Right renal cortex interstitium (tissue), 3 donors: ENCODE measurements around the gene POLR2E. TPM values are rescaled to one million over a fixed set of nuclear protein-coding genes. Genes with fewer than 3 reads are reported as not detected.

Experiments
- polyA plus RNA-seq, 3 donors: library from polyadenylated mRNA; unstranded; fragments of 120-200 nt; gene quantifications; one replicate each; pipeline ENCODE4 v1.2.1, GENCODE V29; 2013; ENCODE audit not compliant: insufficient read length in 3 of 3

POLR2E gene
- polyA plus RNA-seq, 3 donors: 128 to 161 (median 143) TPM

Other genes starting within 250 kb of the POLR2E start
- gene ELANE, start 243.1 kb downstream of the POLR2E start, polyA plus RNA-seq: under 1 TPM in 2 of 3 donors, not detected in 1; 0.29 to 0.51 TPM
- gene CFD, start 235.7 kb downstream of the POLR2E start, polyA plus RNA-seq: 1 to 10 TPM; 1.4 to 2.0 (median 2.0) TPM
- gene MED16, start 202.2 kb downstream of the POLR2E start, polyA plus RNA-seq: 10 to 100 TPM; 41.8 to 54.4 (median 43.9) TPM
- gene RNU6-9, start 201.9 kb downstream of the POLR2E start, polyA plus RNA-seq: not detected
- 10 to 100 TPM; 32.0 to 37.7 (median 34.1) TPM for gene R3HDM4, start 182.2 kb downstream of the POLR2E start, polyA plus RNA-seq
- under 1 TPM; 0.19 to 0.67 (median 0.43) TPM for gene KISS1R, start 178.0 kb downstream of the POLR2E start, polyA plus RNA-seq
- gene ARID3A, start 169.3 kb downstream of the POLR2E start, polyA plus RNA-seq: 10 to 100 TPM; 16.2 to 18.9 (median 17.1) TPM
- gene WDR18, start 111.0 kb downstream of the POLR2E start, polyA plus RNA-seq: 10 to 100 TPM; 31.1 to 34.6 (median 34.3) TPM
- gene GRIN3B, start 95.0 kb downstream of the POLR2E start, polyA plus RNA-seq: under 1 TPM; 0.37 to 0.38 (median 0.37) TPM
- gene TMEM259, start 74.3 kb downstream of the POLR2E start, polyA plus RNA-seq: 100 to 1,000 TPM in 1 of 3 donors, 10 to 100 TPM in 2; 86.9 to 103 (median 93.5) TPM
- not detected for gene RNU6-2, start 73.9 kb downstream of the POLR2E start, polyA plus RNA-seq
- 100 to 1,000 TPM; 151 to 175 (median 158) TPM for gene CNN2, start 68.8 kb downstream of the POLR2E start, polyA plus RNA-seq
- gene ABCA7, start 55.3 kb downstream of the POLR2E start, polyA plus RNA-seq: 1 to 10 TPM; 6.1 to 6.6 (median 6.5) TPM
- 10 to 100 TPM in 1 of 3 donors, 1 to 10 TPM in 2; 7.2 to 10.6 (median 9.1) TPM for gene ARHGAP45, start 28.2 kb downstream of the POLR2E start, polyA plus RNA-seq
- gene GPX4, start 8.6 kb upstream of the POLR2E start, polyA plus RNA-seq: 100 to 1,000 TPM; 211 to 268 (median 248) TPM
- 10 to 100 TPM; 13.4 to 15.6 (median 14.6) TPM for gene SBNO2, start 78.9 kb upstream of the POLR2E start, polyA plus RNA-seq
- 10 to 100 TPM; 55.4 to 60.2 (median 60.1) TPM for gene STK11, start 110.4 kb upstream of the POLR2E start, polyA plus RNA-seq
- 1 to 10 TPM in 1 of 3 donors, under 1 TPM in 2; 0.78 to 1.8 (median 0.90) TPM for gene CBARP, start 142.6 kb upstream of the POLR2E start, polyA plus RNA-seq
- gene ATP5F1D, start 146.4 kb upstream of the POLR2E start, polyA plus RNA-seq: 10 to 100 TPM; 65.9 to 89.4 (median 78.9) TPM
- gene MIDN, start 153.2 kb upstream of the POLR2E start, polyA plus RNA-seq: 10 to 100 TPM; 38.0 to 41.7 (median 39.3) TPM
- gene CIRBP, start 174.0 kb upstream of the POLR2E start, polyA plus RNA-seq: 100 to 1,000 TPM; 737 to 892 (median 800) TPM
- 10 to 100 TPM; 12.7 to 17.3 (median 14.5) TPM for gene FAM174C, start 180.2 kb upstream of the POLR2E start, polyA plus RNA-seq
- gene EFNA2, start 190.5 kb upstream of the POLR2E start, polyA plus RNA-seq: 1 to 10 TPM; 1.3 to 2.1 (median 1.3) TPM